CD4-positive, alpha-beta T cell (primary cell): ENCODE measurements around the gene SLC24A3. TPM values are rescaled to one million over a fixed set of nuclear protein-coding genes. Genes with fewer than 3 reads are reported as not detected.

Experiments
- ATAC-seq: fragments of 200-7000 bp; cut with Tn5 transposase; one replicate; pipeline ENCODE4 v1.10.0; 2022; ENCODE audit warnings: mild to moderate bottlenecking; ENCODE audit not compliant: poor library complexity
- CTCF ChIA-PET: fragments of 350-600 bp; sonication (Branson Sonifier 250); formaldehyde crosslinking; loops from one replicate; lab custom pipeline; 2021; ENCODE audit warnings: antibody characterized with exemption, inconsistent platforms; lab: Charles Lee
- POLR2A ChIA-PET: fragments of 350-600 bp; sonication (Branson Sonifier 250); formaldehyde crosslinking; loops from one replicate; lab custom pipeline; 2021; ENCODE audit warnings: antibody characterized with exemption, inconsistent platforms; lab: Charles Lee
- DNase-seq, 14 experiments: peaks; one replicate each; pipeline ENCODE4 v3.0.0-alpha.2; 2013 to 2020; ENCODE audit warnings: mixed read lengths in 2 of 14
- H3K27ac ChIP-seq, 2 donors: one replicate each; pipeline versions ENCODE4 v1.5.1 to v1.7.0; 2013; ENCODE audit warnings: low read length in 2 of 2, low read depth in 1 of 2, mild to moderate bottlenecking in 1 of 2
- H3K27me3 ChIP-seq, 2 experiments: 1 replicate in 1 of 2; 2 replicates in 1 of 2; pipeline versions ENCODE4 v1.6.1 to v1.7.0; 2013; ENCODE audit warnings: low read length in 2 of 2, control low read depth in 1 of 2, mild to moderate bottlenecking in 1 of 2, moderate library complexity in 1 of 2; ENCODE audit not compliant: insufficient read depth in 2 of 2, control insufficient read depth in 1 of 2
- H3K36me3 ChIP-seq: one replicate; pipeline ENCODE4 v1.6.1; 2013; ENCODE audit warnings: low read length, control low read depth; ENCODE audit not compliant: insufficient read depth
- H3K4me1 ChIP-seq: one replicate; pipeline ENCODE4 v1.6.1; 2013; ENCODE audit warnings: low read length, control low read depth; ENCODE audit not compliant: insufficient read depth
- H3K4me3 ChIP-seq: one replicate; pipeline ENCODE4 v1.5.1; 2013; ENCODE audit warnings: mild to moderate bottlenecking, low read length, moderate library complexity
- H3K9me3 ChIP-seq, 2 experiments: 1 replicate in 1 of 2; 2 replicates in 1 of 2; pipeline versions ENCODE4 v1.6.1 to v1.7.0; 2013; ENCODE audit warnings: low read length in 2 of 2, mild to moderate bottlenecking in 2 of 2, control low read depth in 1 of 2, moderate library complexity in 1 of 2; ENCODE audit not compliant: control insufficient read depth in 1 of 2, insufficient read depth in 1 of 2
- H3K27ac Mint-ChIP-seq: one replicate; pipeline ENCODE4 v1.8.0; 2020; ENCODE audit warnings: mixed read lengths
- H3K27me3 Mint-ChIP-seq: one replicate; pipeline ENCODE4 v1.8.0; 2021; ENCODE audit warnings: mixed read lengths
- H3K36me3 Mint-ChIP-seq: one replicate; pipeline ENCODE4 v1.8.0; 2021; ENCODE audit warnings: low read depth, mixed read lengths
- H3K4me1 Mint-ChIP-seq: one replicate; pipeline ENCODE4 v1.8.0; 2021; ENCODE audit warnings: low read depth, mixed read lengths
- H3K4me3 Mint-ChIP-seq: one replicate; pipeline ENCODE4 v1.8.0; 2020; ENCODE audit warnings: mild to moderate bottlenecking, mixed read lengths
- H3K9me3 Mint-ChIP-seq: one replicate; pipeline ENCODE4 v1.8.0; 2020; ENCODE audit warnings: mixed read lengths
- CTCF ChIP-seq: fragments of 200-600 bp; IDR thresholded peaks from one replicate; pipeline ENCODE4 v1.8.0; 2022; ENCODE audit warnings: antibody characterized with exemption, mild to moderate bottlenecking
- intact Hi-C, 2 experiments: fragments of 100-400 bp; cut with DNase I in 1 of 2; cut with micrococcal nuclease in 1 of 2; formaldehyde crosslinking; loops; one replicate each; pipeline versions ENCODE4 v1.15.1 to v1.9.0; 2023 to 2025; cut with DNase I, micrococcal nuclease
- total RNA-seq, 174 experiments: library from RNA in 2 of 174; stranded (reverse) in 2 of 174; gene quantifications; one replicate each; pipeline ENCODE4 v1.2.3 and lab custom pipeline; 2021 to 2026

The SLC24A3 gene
- total RNA-seq, 2 experiments from 2014 or later: not detected

- no peak for TF ChIP-seq CTCF
- H3K36me3 ChIP-seq: no peaks in the 10 kb centered on the region
- H3K27ac ChIP-seq: no peak overlapping the region
- H3K36me3 Mint-ChIP-seq: no peaks in the 10 kb centered on the region
- ATAC-seq: no peak
- no peaks in the 10 kb centered on the region for H3K27me3 ChIP-seq
- ChIA-PET CTCF (no interaction called here), POLR2A (no interaction called here)
- intact Hi-C loops: no loop called here
- no peak overlapping the region for H3K27ac Mint-ChIP-seq
- H3K27me3 Mint-ChIP-seq: no peaks in the 10 kb centered on the region
- H3K4me1 ChIP-seq: no peaks in the 10 kb centered on the region
- DNase-seq: no peak
- H3K9me3 Mint-ChIP-seq: peaks cover 2% of the 10 kb centered on the region
- no peak overlapping the region for H3K4me3 ChIP-seq
- no peak overlapping the region for H3K4me3 Mint-ChIP-seq
- no peaks in the 10 kb centered on the region for H3K4me1 Mint-ChIP-seq
- no peaks in the 10 kb centered on the region for H3K9me3 ChIP-seq
Measured at GRCh38 chr20:19302714-19303113, 90.3 kb downstream of the SLC24A3 start.

GRCh38 chr20:19304389-19304788, 91.9 kb downstream of the SLC24A3 start:
- H3K9me3 Mint-ChIP-seq: no peaks in the 10 kb centered on the region
- no peaks in the 10 kb centered on the region for H3K4me1 Mint-ChIP-seq
- no peak overlapping the region for H3K4me3 Mint-ChIP-seq
- no peaks in the 10 kb centered on the region for H3K4me1 ChIP-seq
- H3K36me3 ChIP-seq: no peaks in the 10 kb centered on the region
- H3K27me3 Mint-ChIP-seq: no peaks in the 10 kb centered on the region
- no peaks in the 10 kb centered on the region for H3K27me3 ChIP-seq
- no peak for TF ChIP-seq CTCF
- H3K27ac ChIP-seq: no peak overlapping the region
- no peak overlapping the region for H3K27ac Mint-ChIP-seq
- intact Hi-C loops: no loop called here
- ATAC-seq (no peak), DNase-seq (no peak)
- no peaks in the 10 kb centered on the region for H3K9me3 ChIP-seq
- ChIA-PET POLR2A (no interaction called here), CTCF (no interaction called here)
- H3K36me3 Mint-ChIP-seq: no peaks in the 10 kb centered on the region
- no peak overlapping the region for H3K4me3 ChIP-seq

- CTCF ChIA-PET: no interaction called here
- Mint-ChIP-seq H3K27ac (no peak overlapping the region), H3K27me3 (no peaks in the 10 kb centered on the region), H3K4me3 (no peak overlapping the region), H3K4me1 (no peaks in the 10 kb centered on the region), H3K9me3 (no peaks in the 10 kb centered on the region), H3K36me3 (no peaks in the 10 kb centered on the region)
- TF ChIP-seq CTCF: no peak
- intact Hi-C loops: no loop called here
- DNase-seq (no peak), ATAC-seq (no peak)
- H3K27me3 ChIP-seq: no peaks in the 10 kb centered on the region
- H3K27ac ChIP-seq: no peak overlapping the region
- H3K4me3 ChIP-seq: no peak overlapping the region
- H3K36me3 ChIP-seq: no peaks in the 10 kb centered on the region
- H3K9me3 ChIP-seq: no peaks in the 10 kb centered on the region
- no peaks in the 10 kb centered on the region for H3K4me1 ChIP-seq
- POLR2A ChIA-PET: no interaction called here
Measured at GRCh38 chr20:19304886-19305415, 92.5 kb downstream of the SLC24A3 start.
